ENCODE data around the gene ADGRG6. TPM values are rescaled to one million over a fixed set of nuclear protein-coding genes. Genes with fewer than 3 reads are reported as not detected.

Gene ADGRG6
- total RNA-seq, 1 experiment from 2014 or later = 33.4 TPM

- in situ Hi-C loops (cut with HindIII; ENCODE audit: low pct_unique_long_range_greater_than_20kb, low sequenced_read_pairs) = no loop called here
- no peak for DNase-seq (ENCODE audit: low read depth)
These were observed 56.1 kb downstream of the ADGRG6 start for GRCh38 chr6:142357879-142358278.

- in situ Hi-C loops (cut with HindIII; ENCODE audit: low pct_unique_long_range_greater_than_20kb, low sequenced_read_pairs) = no loop called here
- DNase-seq (ENCODE audit: low read depth) = no peak
These were observed 57.6 kb downstream of the ADGRG6 start for GRCh38 chr6:142359271-142359960.

GRCh38 chr6:142361345-142361744 lies 59.5 kb downstream of the ADGRG6 start:
- in situ Hi-C loops (cut with HindIII; ENCODE audit: low pct_unique_long_range_greater_than_20kb, low sequenced_read_pairs) = no loop called here
- no peak for DNase-seq (ENCODE audit: low read depth)

GRCh38 chr6:142361779-142362750 lies 60.3 kb downstream of the ADGRG6 start:
- DNase-seq (ENCODE audit: low read depth) = peak; percentile 97
- in situ Hi-C loops (cut with HindIII; ENCODE audit: low pct_unique_long_range_greater_than_20kb, low sequenced_read_pairs) = no loop called here

GRCh38 chr6:142367061-142367460 lies 65.3 kb downstream of the ADGRG6 start:
- in situ Hi-C loops (cut with HindIII; ENCODE audit: low pct_unique_long_range_greater_than_20kb, low sequenced_read_pairs) = no loop called here
- DNase-seq (ENCODE audit: low read depth) = no peak

GRCh38 chr6:142367501-142368018 lies 65.8 kb downstream of the ADGRG6 start:
- in situ Hi-C loops (cut with HindIII; ENCODE audit: low pct_unique_long_range_greater_than_20kb, low sequenced_read_pairs) = no loop called here

GRCh38 chr6:142369266-142369665 lies 67.5 kb downstream of the ADGRG6 start:
- in situ Hi-C loops (cut with HindIII; ENCODE audit: low pct_unique_long_range_greater_than_20kb, low sequenced_read_pairs) = no loop called here
- DNase-seq (ENCODE audit: low read depth) = no peak

More at GRCh38 chr6:142367501-142368018, 65.8 kb downstream of the ADGRG6 start:
- no peak for DNase-seq (ENCODE audit: low read depth)

- DNase-seq (ENCODE audit: low read depth) = peak; percentile 65
- in situ Hi-C loops (cut with HindIII; ENCODE audit: low pct_unique_long_range_greater_than_20kb, low sequenced_read_pairs) = no loop called here
These were observed 70.5 kb downstream of the ADGRG6 start for GRCh38 chr6:142372348-142372747.

- no peak for DNase-seq (ENCODE audit: low read depth)
- in situ Hi-C loops (cut with HindIII; ENCODE audit: low pct_unique_long_range_greater_than_20kb, low sequenced_read_pairs) = no loop called here
These were observed 71.7 kb downstream of the ADGRG6 start for GRCh38 chr6:142373268-142374090.

GRCh38 chr6:142374091-142374770 lies 72.4 kb downstream of the ADGRG6 start:
- in situ Hi-C loops (cut with HindIII; ENCODE audit: low pct_unique_long_range_greater_than_20kb, low sequenced_read_pairs) = no loop called here
- DNase-seq (ENCODE audit: low read depth) = no peak

GRCh38 chr6:142374965-142375733 lies 73.3 kb downstream of the ADGRG6 start:
- DNase-seq (ENCODE audit: low read depth) = peak; percentile 95
- in situ Hi-C loops (cut with HindIII; ENCODE audit: low pct_unique_long_range_greater_than_20kb, low sequenced_read_pairs) = no loop called here

GRCh38 chr6:142376115-142376514 lies 74.3 kb downstream of the ADGRG6 start:
- in situ Hi-C loops (cut with HindIII; ENCODE audit: low pct_unique_long_range_greater_than_20kb, low sequenced_read_pairs) = no loop called here
- DNase-seq (ENCODE audit: low read depth) = peak; percentile 28

GRCh38 chr6:142376800-142377496 lies 75.1 kb downstream of the ADGRG6 start:
- peak; percentile 63 for DNase-seq (ENCODE audit: low read depth)
- in situ Hi-C loops (cut with HindIII; ENCODE audit: low pct_unique_long_range_greater_than_20kb, low sequenced_read_pairs) = no loop called here

- in situ Hi-C loops (cut with HindIII; ENCODE audit: low pct_unique_long_range_greater_than_20kb, low sequenced_read_pairs) = no loop called here
- DNase-seq (ENCODE audit: low read depth) = no peak
These were observed 75.7 kb downstream of the ADGRG6 start for GRCh38 chr6:142377497-142377848.

- DNase-seq (ENCODE audit: low read depth) = peak; percentile 14
- in situ Hi-C loops (cut with HindIII; ENCODE audit: low pct_unique_long_range_greater_than_20kb, low sequenced_read_pairs) = no loop called here
These were observed 76.5 kb downstream of the ADGRG6 start for GRCh38 chr6:142378138-142378875.

GRCh38 chr6:142380626-142381025 lies 78.8 kb downstream of the ADGRG6 start:
- in situ Hi-C loops (cut with HindIII; ENCODE audit: low pct_unique_long_range_greater_than_20kb, low sequenced_read_pairs) = no loop called here
- DNase-seq (ENCODE audit: low read depth) = no peak
